Smooth muscle cell (in vitro differentiated cells): Measurements from ENCODE around the gene ITK. TPM values are rescaled to one million over a fixed set of nuclear protein-coding genes. Genes with fewer than 3 reads are reported as not detected.

Experiments used
- DNase-seq: peaks from one replicate; lab custom pipeline; 2025; ENCODE audit not compliant: unreplicated experiment; lab: John Stamatoyannopoulos, UW
- H2AFZ ChIP-seq: fragments of 200-600 bp; sonication (generic); 2 replicates; pipeline ENCODE4 v1.6.0; 2016; ENCODE audit warnings: antibody characterized with exemption, low read depth, mild to moderate bottlenecking
- H3F3A ChIP-seq: fragments of 200-600 bp; sonication (generic); 2 replicates; pipeline ENCODE4 v1.6.0; 2017; ENCODE audit warnings: antibody characterized with exemption, low read depth
- H3K27ac ChIP-seq: fragments of 200-600 bp; sonication (generic); 2 replicates; pipeline ENCODE4 v1.5.1; 2016; ENCODE audit warnings: low read depth, mild to moderate bottlenecking
- H3K27me3 ChIP-seq: fragments of 200-600 bp; sonication (generic); 2 replicates; pipeline ENCODE4 v1.6.1; 2016; ENCODE audit warnings: low read depth, mild to moderate bottlenecking
- H3K36me3 ChIP-seq: fragments of 200-600 bp; sonication (generic); 2 replicates; pipeline ENCODE4 v1.5.1; 2016; ENCODE audit warnings: low read depth
- H3K4me1 ChIP-seq: fragments of 200-600 bp; sonication (generic); 2 replicates; pipeline ENCODE4 v1.5.1; 2016; ENCODE audit warnings: low read depth
- H3K4me2 ChIP-seq: fragments of 200-600 bp; sonication (generic); 2 replicates; pipeline ENCODE4 v1.6.0; 2016; ENCODE audit warnings: mild to moderate bottlenecking
- H3K4me3 ChIP-seq: fragments of 200-600 bp; sonication (generic); 2 replicates; pipeline ENCODE4 v1.5.1; 2016; ENCODE audit warnings: mild to moderate bottlenecking
- H3K79me2 ChIP-seq: fragments of 200-600 bp; sonication (generic); 2 replicates; pipeline ENCODE4 v1.6.0; 2016; ENCODE audit warnings: low read depth, mild to moderate bottlenecking
- H3K9ac ChIP-seq: fragments of 200-600 bp; sonication (generic); 2 replicates; pipeline ENCODE4 v1.6.0; 2016; ENCODE audit warnings: low read depth
- H3K9me3 ChIP-seq: fragments of 200-600 bp; sonication (generic); replicated peaks from 2 replicates; pipeline ENCODE4 v1.5.1; 2016; ENCODE audit warnings: low read depth
- H4K20me1 ChIP-seq: fragments of 200-600 bp; sonication (generic); 2 replicates; pipeline ENCODE4 v1.6.0; 2016; ENCODE audit warnings: low read depth
- CTCF ChIP-seq: fragments of 200-600 bp; sonication (generic); IDR thresholded peaks from 2 replicates; pipeline ENCODE4 v1.5.1; 2017; ENCODE audit warnings: borderline replicate concordance, mild to moderate bottlenecking, antibody characterized with exemption; ENCODE audit not compliant: insufficient read depth, poor library complexity, severe bottlenecking
- WGBS: methylation state at CpG from one replicate; pipeline ENCODE4 v1.1.7; 2016; ENCODE audit warnings: low lambda C conversion rate; 5-methylcytosine and 5-hydroxymethylcytosine counted together
- polyA plus RNA-seq: library from polyadenylated mRNA; unstranded; fragments of >200 nt; fragmentation: Nextera tagmentation; extraction: Ambion mirVana; gene quantifications from 2 replicates; pipeline ENCODE4 v1.2.1, GENCODE V29; 2016
- total RNA-seq: library from RNA; depleted of rRNA; stranded (reverse); fragments of >200 nt; gene quantifications from 2 replicates; pipeline ENCODE4 v1.2.3, GENCODE V29; 2014

Gene ITK
- total and polyA plus RNA-seq, 2 experiments from 2014 or later = 0.97 to 1.8 TPM

GRCh38 chr5:157303023-157303422 is 122.4 kb downstream of the ITK start:
- no peaks in the 10 kb centered on the region for H3K9me3 ChIP-seq

GRCh38 chr5:157303667-157304327 is 123.2 kb downstream of the ITK start:
- Histone ChIP-seq H3F3A (no peaks in the 10 kb centered on the region), H3K4me1 (no peaks in the 10 kb centered on the region), H3K9ac (no peak overlapping the region), H3K4me2 (no peak overlapping the region), H3K9me3 (no peaks in the 10 kb centered on the region), H3K27me3 (no peaks in the 10 kb centered on the region), H3K4me3 (no peak overlapping the region), H3K36me3 (no peaks in the 10 kb centered on the region), H3K79me2 (no peaks in the 10 kb centered on the region), H4K20me1 (no peaks in the 10 kb centered on the region), H3K27ac (no peak overlapping the region), H2AFZ (no peak overlapping the region)
- DNase-seq = no peak
- 83% methylated on average over 7 of the region's 8 CpGs for WGBS
- TF ChIP-seq CTCF = no peak

More at GRCh38 chr5:157303023-157303422, 122.4 kb downstream of the ITK start:
- Histone ChIP-seq H3K79me2 (no peaks in the 10 kb centered on the region), H3K4me1 (no peaks in the 10 kb centered on the region), H3K27me3 (no peaks in the 10 kb centered on the region), H4K20me1 (no peaks in the 10 kb centered on the region), H3K9ac (no peak overlapping the region), H3K4me2 (no peak overlapping the region), H2AFZ (no peak overlapping the region), H3K36me3 (no peaks in the 10 kb centered on the region), H3F3A (no peaks in the 10 kb centered on the region), H3K27ac (no peak overlapping the region), H3K4me3 (no peak overlapping the region)
- DNase-seq = no peak
- no peak for TF ChIP-seq CTCF
- WGBS = 89% methylated on average over 5 of the region's 5 CpGs

Other genes starting within 250 kb of the ITK start
- not detected in 2 replicates for gene TIMD4, start 217.6 kb upstream of the ITK start, total RNA-seq
- not detected in 2 replicates for gene TIMD4, start 217.6 kb upstream of the ITK start, polyA plus RNA-seq
- 0.72 TPM in 1 of 2 replicates, not detected in the other for gene HAVCR1, start 121.7 kb upstream of the ITK start, total RNA-seq
- gene HAVCR1, start 121.7 kb upstream of the ITK start, polyA plus RNA-seq = not detected in 2 replicates
- gene HAVCR2, start 71.8 kb upstream of the ITK start, total RNA-seq = 0.04 and 2.0 TPM in 2 replicates
- 0.17 and 0.47 TPM in 2 replicates for gene HAVCR2, start 71.8 kb upstream of the ITK start, polyA plus RNA-seq
- gene MED7, start 38.0 kb upstream of the ITK start, total RNA-seq = 9.3 and 12.2 TPM in 2 replicates
- 12.7 and 13.5 TPM in 2 replicates for gene MED7, start 38.0 kb upstream of the ITK start, polyA plus RNA-seq
- not detected in 2 replicates for gene GARIN3, start 14.6 kb upstream of the ITK start, total RNA-seq
- not detected in 2 replicates for gene GARIN3, start 14.6 kb upstream of the ITK start, polyA plus RNA-seq
- gene CYFIP2, start 85.3 kb downstream of the ITK start, total RNA-seq = 9.7 and 17.8 TPM in 2 replicates
- 11.4 and 28.6 TPM in 2 replicates for gene CYFIP2, start 85.3 kb downstream of the ITK start, polyA plus RNA-seq